Osteoblast (primary cell): Measurements from ENCODE around the gene TLN1. TPM values are rescaled to one million over a fixed set of nuclear protein-coding genes. Genes with fewer than 3 reads are reported as not detected.

Experiments
- DNase-seq: peaks from one replicate; pipeline ENCODE4 v3.0.0; 2011; ENCODE audit warnings: low spot score, mixed read lengths; ENCODE audit not compliant: insufficient read length; ENCODE audit errors: missing footprints
- H2AFZ ChIP-seq: 2 replicates; pipeline ENCODE4 v1.6.0; 2011; ENCODE audit warnings: mild to moderate bottlenecking, low read length
- H3K27ac ChIP-seq: 2 replicates; pipeline ENCODE4 v1.5.1; 2011; ENCODE audit warnings: mild to moderate bottlenecking, low read depth, low read length, moderate library complexity
- H3K27me3 ChIP-seq: 2 replicates; pipeline ENCODE4 v1.6.0; 2012; ENCODE audit warnings: mild to moderate bottlenecking, control low read depth, inconsistent platforms, low read length, moderate library complexity; ENCODE audit not compliant: insufficient read depth
- H3K36me3 ChIP-seq: 2 replicates; pipeline ENCODE4 v1.5.1; 2011; ENCODE audit warnings: mild to moderate bottlenecking, low read length, control low read depth, moderate library complexity; ENCODE audit not compliant: insufficient read depth
- H3K4me1 ChIP-seq: 2 replicates; pipeline ENCODE4 v1.5.1; 2011; ENCODE audit warnings: mild to moderate bottlenecking, low read length, control low read depth, moderate library complexity; ENCODE audit not compliant: insufficient read depth
- H3K4me2 ChIP-seq: 2 replicates; pipeline ENCODE4 v1.6.0; 2011; ENCODE audit warnings: mild to moderate bottlenecking, low read length; ENCODE audit not compliant: insufficient read depth
- H3K4me3 ChIP-seq: fragments of 200-600 bp; sonication (generic); 3 replicates; pipeline ENCODE4 v1.5.1; 2012; ENCODE audit warnings: mild to moderate bottlenecking, low read length, inconsistent platforms; ENCODE audit not compliant: insufficient read depth
- H3K79me2 ChIP-seq: 2 replicates; pipeline ENCODE4 v1.6.0; 2012; ENCODE audit warnings: mild to moderate bottlenecking, low read length, control low read depth, inconsistent platforms; ENCODE audit not compliant: insufficient read depth
- H3K9me3 ChIP-seq: 2 replicates; pipeline ENCODE4 v1.5.1; 2011; ENCODE audit warnings: low read depth, low read length, control low read depth
- H4K20me1 ChIP-seq: 2 replicates; pipeline ENCODE4 v1.6.0; 2012; ENCODE audit warnings: mild to moderate bottlenecking, low read length, control low read depth; ENCODE audit not compliant: insufficient read depth
- CTCF ChIP-seq: IDR thresholded peaks from 2 replicates; pipeline ENCODE4 v1.5.1; 2011; ENCODE audit warnings: mild to moderate bottlenecking, low read depth, low read length, moderate library complexity; ENCODE audit errors: extremely low read depth
- total RNA-seq: library from RNA; depleted of rRNA; stranded (reverse); fragments of >200 nt; gene quantifications from 2 replicates; pipeline ENCODE4 v1.2.3, GENCODE V29; 2012

The TLN1 gene
- total RNA-seq, 1 donor = 376 TPM

GRCh38 chr9:35711501-35712428 is 20.2 kb downstream of the TLN1 start:
- H3K4me2 ChIP-seq = no peak overlapping the region
- H4K20me1 ChIP-seq = peaks cover 24% of the 10 kb centered on the region
- peaks cover 43% of the 10 kb centered on the region for H3K79me2 ChIP-seq
- H2AFZ ChIP-seq = no peak overlapping the region
- H3K27me3 ChIP-seq = no peaks in the 10 kb centered on the region
- no peaks in the 10 kb centered on the region for H3K4me1 ChIP-seq
- DNase-seq = peak; percentile 48
- peaks cover 98% of the 10 kb centered on the region for H3K36me3 ChIP-seq
- no peak for TF ChIP-seq CTCF
- H3K4me3 ChIP-seq = no peak overlapping the region
- no peak overlapping the region for H3K27ac ChIP-seq
- no peaks in the 10 kb centered on the region for H3K9me3 ChIP-seq

GRCh38 chr9:35710818-35711500 is 21.0 kb downstream of the TLN1 start:
- Histone ChIP-seq H3K27me3 (no peaks in the 10 kb centered on the region), H3K4me2 (no peak overlapping the region), H3K4me3 (no peak overlapping the region), H3K27ac (no peak overlapping the region), H3K36me3 (peaks cover 98% of the 10 kb centered on the region), H2AFZ (no peak overlapping the region), H3K9me3 (no peaks in the 10 kb centered on the region), H3K79me2 (peaks cover 43% of the 10 kb centered on the region), H3K4me1 (no peaks in the 10 kb centered on the region), H4K20me1 (peaks cover 21% of the 10 kb centered on the region)
- TF ChIP-seq CTCF = no peak
- no peak for DNase-seq

- H3K27ac ChIP-seq = no peak overlapping the region
- H3K27me3 ChIP-seq = no peaks in the 10 kb centered on the region
- no peaks in the 10 kb centered on the region for H3K9me3 ChIP-seq
- peaks cover 98% of the 10 kb centered on the region for H3K36me3 ChIP-seq
- H3K4me3 ChIP-seq = no peak overlapping the region
- no peak for TF ChIP-seq CTCF
- no peaks in the 10 kb centered on the region for H3K4me1 ChIP-seq
- H2AFZ ChIP-seq = no peak overlapping the region
- H4K20me1 ChIP-seq = peaks cover 26% of the 10 kb centered on the region
- H3K4me2 ChIP-seq = no peak overlapping the region
- DNase-seq = no peak
- H3K79me2 ChIP-seq = peaks cover 32% of the 10 kb centered on the region
Measured at GRCh38 chr9:35708146-35708545, 23.8 kb downstream of the TLN1 start.

- no peaks in the 10 kb centered on the region for H3K9me3 ChIP-seq
- no peak overlapping the region for H2AFZ ChIP-seq
- H3K4me2 ChIP-seq = no peak overlapping the region
- DNase-seq = no peak
- H3K79me2 ChIP-seq = peaks cover 28% of the 10 kb centered on the region
- H3K4me3 ChIP-seq = no peak overlapping the region
- H3K27me3 ChIP-seq = no peaks in the 10 kb centered on the region
- no peak for TF ChIP-seq CTCF
- no peaks in the 10 kb centered on the region for H3K4me1 ChIP-seq
- H3K27ac ChIP-seq = no peak overlapping the region
- H3K36me3 ChIP-seq = peaks cover 97% of the 10 kb centered on the region
- peaks cover 27% of the 10 kb centered on the region for H4K20me1 ChIP-seq
Measured at GRCh38 chr9:35706951-35707350, 25.0 kb downstream of the TLN1 start.
